GM12865 (cell line): ENCODE results near the gene NEK8.
"Not testable (repeated sequence)": the region's sequence is repeated elsewhere in the genome, so short reads cannot be mapped to it uniquely, and the experiment has no call there.

Experiments used
- DNase-seq: peaks from one replicate; pipeline ENCODE4 v3.0.0; 2010; ENCODE audit warnings: low read depth
- H3K4me3 ChIP-seq: 2 replicates; pipeline ENCODE4 v1.5.1; 2011; ENCODE audit warnings: mild to moderate bottlenecking, low read depth, low read length, control low read depth
- TF ChIP-seq, protein P1 (sequence below): IDR thresholded peaks from 2 replicates; pipeline ENCODE4 v1.5.1; 2011; ENCODE audit warnings: low read length, control low read depth, low read depth, inconsistent platforms; ENCODE audit not compliant: insufficient read depth; ENCODE audit errors: missing control alignments

NEK8 gene

DNA sequence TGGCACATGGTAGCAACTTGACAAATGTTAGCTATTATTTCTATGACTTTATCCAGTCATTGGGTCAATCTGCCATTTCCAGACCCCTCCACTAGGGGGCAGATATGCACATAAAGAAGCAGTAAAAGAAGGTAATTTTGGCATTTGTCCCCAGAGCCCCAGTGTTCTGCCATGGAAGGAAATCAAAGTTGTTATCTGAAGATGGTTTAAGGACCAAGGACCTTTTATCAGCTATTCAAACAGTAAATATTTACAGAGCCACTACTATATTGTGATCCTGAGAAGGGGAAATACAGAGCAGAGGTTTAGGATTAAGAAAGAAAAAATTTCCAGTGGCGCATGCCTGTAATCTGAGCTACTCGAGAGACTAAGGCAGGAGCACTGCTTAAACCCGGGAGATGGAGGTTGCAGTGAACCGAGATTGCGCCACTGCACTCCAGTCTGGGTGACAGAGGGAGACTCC, 35.2 kb downstream of the NEK8 start:
- DNase-seq, result peak; percentile 80
- TF ChIP-seq, protein P1, sequence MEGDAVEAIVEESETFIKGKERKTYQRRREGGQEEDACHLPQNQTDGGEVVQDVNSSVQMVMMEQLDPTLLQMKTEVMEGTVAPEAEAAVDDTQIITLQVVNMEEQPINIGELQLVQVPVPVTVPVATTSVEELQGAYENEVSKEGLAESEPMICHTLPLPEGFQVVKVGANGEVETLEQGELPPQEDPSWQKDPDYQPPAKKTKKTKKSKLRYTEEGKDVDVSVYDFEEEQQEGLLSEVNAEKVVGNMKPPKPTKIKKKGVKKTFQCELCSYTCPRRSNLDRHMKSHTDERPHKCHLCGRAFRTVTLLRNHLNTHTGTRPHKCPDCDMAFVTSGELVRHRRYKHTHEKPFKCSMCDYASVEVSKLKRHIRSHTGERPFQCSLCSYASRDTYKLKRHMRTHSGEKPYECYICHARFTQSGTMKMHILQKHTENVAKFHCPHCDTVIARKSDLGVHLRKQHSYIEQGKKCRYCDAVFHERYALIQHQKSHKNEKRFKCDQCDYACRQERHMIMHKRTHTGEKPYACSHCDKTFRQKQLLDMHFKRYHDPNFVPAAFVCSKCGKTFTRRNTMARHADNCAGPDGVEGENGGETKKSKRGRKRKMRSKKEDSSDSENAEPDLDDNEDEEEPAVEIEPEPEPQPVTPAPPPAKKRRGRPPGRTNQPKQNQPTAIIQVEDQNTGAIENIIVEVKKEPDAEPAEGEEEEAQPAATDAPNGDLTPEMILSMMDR, result peak; percentile 77

DNA sequence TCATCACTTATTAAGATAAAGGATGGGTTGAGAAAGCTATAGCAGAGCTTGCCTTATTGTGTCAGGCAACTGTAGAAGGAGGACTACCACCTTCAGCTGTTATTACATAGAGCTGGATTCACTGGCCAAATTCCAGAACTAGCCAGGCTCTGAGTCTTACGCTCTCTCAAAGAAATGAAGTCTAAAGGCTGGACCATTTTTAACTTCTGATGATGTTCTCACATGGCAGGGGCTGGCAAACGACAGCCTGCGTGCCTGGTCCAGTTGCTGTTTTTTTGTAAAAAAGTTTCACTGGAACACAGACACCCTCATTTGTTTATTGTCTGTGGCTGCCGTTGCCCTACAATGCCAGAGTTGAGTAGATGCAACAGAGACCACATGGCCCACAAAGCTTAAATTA, 36.5 kb downstream of the NEK8 start:
- TF ChIP-seq, protein P1, result no peak
- no peak overlapping the region for H3K4me3 ChIP-seq
- DNase-seq, result no peak

More for the DNA sequence above, 35.2 kb downstream of the NEK8 start:
- no peak overlapping the region for H3K4me3 ChIP-seq

DNA sequence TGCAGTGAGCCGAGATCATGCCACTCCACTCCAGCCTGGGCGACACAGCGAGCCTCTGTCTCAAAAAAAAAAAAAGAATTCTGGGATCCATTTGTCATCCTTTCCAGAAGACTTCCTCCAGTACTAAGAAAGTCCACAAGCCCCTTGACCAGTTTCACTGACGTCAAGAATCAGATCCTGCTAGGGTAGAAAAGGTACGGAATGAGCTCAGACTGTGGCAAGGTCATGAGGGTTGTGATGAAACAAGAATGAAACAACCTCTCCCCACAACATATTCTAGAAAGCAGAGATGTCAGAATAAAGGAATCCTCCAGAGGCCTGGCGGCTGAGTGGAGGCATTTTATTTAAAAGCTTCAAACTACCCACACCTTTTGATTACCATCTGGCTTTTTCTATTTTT, 45.1 kb downstream of the NEK8 start:
- no peak for DNase-seq
- H3K4me3 ChIP-seq, result no peak overlapping the region
- TF ChIP-seq, protein P1, result no peak

DNA sequence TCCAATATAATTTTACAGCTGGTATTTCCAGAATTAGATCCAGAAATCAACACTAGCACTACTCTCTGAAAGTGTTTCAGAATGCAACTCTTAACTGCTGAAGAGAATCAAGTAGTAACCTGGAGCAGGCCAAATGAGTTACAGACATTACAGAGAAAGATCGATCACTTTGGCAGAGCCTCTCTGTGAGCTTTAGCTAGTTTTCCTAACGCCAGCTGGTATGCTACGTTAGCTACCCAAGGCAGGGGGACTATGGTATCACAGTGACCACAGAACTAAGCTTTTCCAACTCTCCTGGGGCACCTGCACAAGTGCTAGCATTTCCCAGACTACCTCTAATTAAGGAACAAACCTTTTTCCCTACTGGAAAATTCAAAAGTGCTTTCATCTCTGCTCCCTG, 45.6 kb downstream of the NEK8 start:
- TF ChIP-seq, protein P1, result no peak
- DNase-seq, result no peak
- no peak overlapping the region for H3K4me3 ChIP-seq

DNA sequence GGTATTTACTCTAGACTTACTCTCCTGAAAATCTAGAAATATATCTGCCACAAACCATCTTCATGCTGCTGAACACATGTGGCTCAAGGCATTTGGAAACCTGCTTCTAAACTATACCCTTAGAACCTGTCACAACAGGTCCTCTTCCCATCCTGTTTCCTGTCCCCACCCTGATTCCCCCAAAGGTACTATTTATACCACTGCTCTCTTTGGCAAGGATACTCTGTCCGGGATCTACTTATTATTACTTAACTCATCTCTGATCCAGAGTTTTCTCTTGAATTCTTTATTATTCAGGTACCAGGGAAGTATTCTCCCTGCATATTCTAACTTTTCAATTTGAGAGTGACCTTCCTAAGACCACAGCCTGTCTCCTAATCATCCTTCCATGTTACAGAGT, 48.6 kb downstream of the NEK8 start:
- H3K4me3 ChIP-seq, result no peak overlapping the region
- TF ChIP-seq, protein P1, result no peak
- no peak for DNase-seq

DNA sequence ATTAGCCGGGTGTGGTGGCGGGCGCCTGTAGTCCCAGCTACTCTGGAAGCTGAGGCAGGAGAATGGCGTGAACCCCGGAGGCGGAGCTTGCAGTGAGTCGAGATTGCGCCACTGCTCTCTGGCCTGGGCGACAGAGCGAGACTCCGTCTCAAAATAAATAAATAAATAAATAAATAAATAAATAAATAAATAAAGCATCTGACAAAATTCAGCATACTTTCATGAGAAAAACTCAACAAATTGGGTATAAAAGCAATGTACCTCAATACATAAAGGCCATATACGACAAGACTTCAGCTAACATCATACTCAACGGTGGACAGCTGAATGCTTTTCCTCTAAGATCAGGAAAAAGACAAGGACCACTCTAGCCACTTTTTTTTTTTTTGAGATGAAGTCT, 51.0 kb downstream of the NEK8 start:
- H3K4me3 ChIP-seq, DNase-seq: not testable (repeated sequence)

DNA sequence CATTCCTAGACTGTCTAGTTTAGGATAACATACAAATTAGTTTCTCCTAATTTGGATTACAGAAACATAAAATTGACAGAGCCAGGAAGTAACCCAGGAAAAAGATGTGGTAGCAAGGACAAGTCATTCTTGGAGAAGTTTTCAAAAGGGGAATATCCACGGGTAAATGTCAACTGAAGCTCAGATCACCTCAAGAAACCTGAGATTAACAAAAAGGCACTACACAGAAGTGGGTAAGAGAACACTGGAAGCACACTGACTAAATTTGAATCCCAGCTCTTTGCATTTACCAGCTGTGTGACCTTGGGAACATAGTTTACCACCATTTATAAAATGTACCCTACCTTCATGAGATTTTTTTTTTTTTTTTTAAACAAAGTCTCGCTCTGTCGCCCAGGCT, 54.6 kb downstream of the NEK8 start:
- DNase-seq, result no peak
- TF ChIP-seq, protein P1, result no peak

DNA sequence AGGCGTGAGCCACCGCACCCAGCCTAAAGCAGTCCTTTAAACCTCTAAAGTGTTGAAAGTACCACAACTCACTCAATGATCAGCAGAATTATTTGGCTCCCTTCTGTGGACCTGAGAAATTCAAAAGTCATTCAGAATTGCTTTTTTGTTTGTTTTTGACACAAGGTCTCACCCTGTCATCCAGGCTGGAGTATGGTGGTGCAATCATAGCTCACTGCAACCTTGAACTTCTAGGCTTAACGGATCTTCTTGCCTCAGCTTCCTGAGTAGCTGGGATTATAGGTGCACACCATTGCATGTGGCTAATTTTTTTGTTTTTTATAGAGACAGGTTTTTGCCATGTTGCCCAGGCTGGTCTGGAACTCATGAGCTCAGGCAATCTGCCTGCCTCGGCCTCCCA, 59.5 kb downstream of the NEK8 start:
- H3K4me3 ChIP-seq, result no peak overlapping the region
- TF ChIP-seq, protein P1, result no peak
- no peak for DNase-seq

More for the DNA sequence above, 54.6 kb downstream of the NEK8 start:
- H3K4me3 ChIP-seq, result no peak overlapping the region
